Heart right ventricle (tissue), 16 donors: ENCODE data around the gene USO1. TPM values are rescaled to one million over a fixed set of nuclear protein-coding genes. Genes with fewer than 3 reads are reported as not detected.

ENCODE experiments used
- ATAC-seq, 8 donors: fragments of 200-7000 bp; cut with Tn5 transposase; one replicate each; pipeline ENCODE4 v1.9.1; 2020; ENCODE audit warnings: mild to moderate bottlenecking in 8 of 8, moderate library complexity in 8 of 8, moderate number of reproducible peaks in 1 of 8
- DNase-seq, 2 donors: peaks; one replicate each; pipeline ENCODE4 v3.0.0-alpha.2; 2020
- H3K27ac ChIP-seq, 10 donors: fragments of 200-600 bp; sonication (generic) in 2 of 10; one replicate each; pipeline versions ENCODE4 v1.5.0 to v1.8.0; 2020 to 2022; ENCODE audit warnings: mild to moderate bottlenecking in 3 of 10
- H3K27me3 ChIP-seq, 7 donors: fragments of 200-600 bp; one replicate each; pipeline ENCODE4 v1.8.0; 2021 to 2022; ENCODE audit warnings: mild to moderate bottlenecking in 2 of 7
- H3K36me3 ChIP-seq, 9 donors: fragments of 200-600 bp; sonication (generic) in 1 of 9; one replicate each; pipeline versions ENCODE4 v1.5.0 to v1.8.0; 2020 to 2022; ENCODE audit warnings: mild to moderate bottlenecking in 2 of 9
- H3K4me1 ChIP-seq, 9 donors: fragments of 200-600 bp; sonication (generic) in 1 of 9; one replicate each; pipeline versions ENCODE4 v1.5.0 to v1.8.0; 2020 to 2022; ENCODE audit warnings: mild to moderate bottlenecking in 4 of 9
- H3K4me3 ChIP-seq, 10 donors: fragments of 200-600 bp; sonication (generic) in 2 of 10; one replicate each; pipeline versions ENCODE4 v1.5.0 to v1.8.0; 2020 to 2022; ENCODE audit warnings: mild to moderate bottlenecking in 7 of 10, moderate library complexity in 2 of 10
- H3K9me3 ChIP-seq, 11 donors: fragments of 200-600 bp in 10 of 11; sonication (generic) in 2 of 11; one replicate each; pipeline versions ENCODE4 v1.5.0 to v1.8.0; 2013 to 2022; ENCODE audit warnings: mild to moderate bottlenecking in 2 of 11, control low read depth in 1 of 11, moderate library complexity in 1 of 11
- WGBS, 2 donors: extraction: QIAGEN DNeasy Blood & Tissue Kit; methylation state at CpG; one replicate each; pipeline ENCODE4 v1.1.7; 2013; ENCODE audit warnings: inconsistent platforms in 1 of 2; 5-methylcytosine and 5-hydroxymethylcytosine counted together
- intact Hi-C, 10 donors: fragments of 100-400 bp; cut with DNase I; formaldehyde crosslinking; loops; one replicate each; pipeline versions ENCODE4 v1.11.1 to v1.14.2; 2022
- polyA plus RNA-seq, 2 donors: library from polyadenylated mRNA; stranded (reverse); fragments of 200-250 nt; gene quantifications; one replicate each; pipeline ENCODE4 v1.2.3, GENCODE V29; 2013
- total RNA-seq, 10 donors: library from RNA; stranded (reverse); fragmentation: NEBNext Ultra II Directional in 3 of 10; extraction: Animal tissue kit (Norgen Biotek cat#: 25700) in 3 of 10; gene quantifications; one replicate each; pipeline versions ENCODE4 v1.2.1 to v1.2.4, GENCODE V29; 2021 to 2023
- TF ChIP-seq, protein P1 (sequence below), 9 donors: fragments of 200-600 bp; sonication (generic) in 2 of 9; IDR thresholded peaks; one replicate each; pipeline versions ENCODE4 v1.5.0 to v1.8.0; 2021 to 2022; ENCODE audit warnings: antibody characterized with exemption in 9 of 9, mild to moderate bottlenecking in 5 of 9, moderate library complexity in 1 of 9
- donor health status: Arrhythmogenic right ventricular cardiomyopathy.
- donor health status: ischemic (EF 13 %, LVEDD 7.1; RV severe dilation, severe dysfunction).
- donor health status: healthy with polysubstance abuse.
- donor health status: DM: no; HTN: yes; CAD: no.
- donor health status: DM: no; HTN: no; CAD: no.
- donor health status: ischemic (EF 25% LVEDD 6.9; RV normal size, moderate dysfunction).
- donor health status: ischemic (EF 25% LVEDD 5.7; RV mildly dilated, moderate dysfunction).
- donor health status: healthy.
- donor health status: DM: yes; HTN: yes; CAD: no.
- donor health status: Ischemic cardiomyopathy.
- donor health status: ischemic (EF 35%, LVEDD 5.7; RV mildly dilated, moderate dysfunction).
- donor health status: nonischemic (EF 11% LVEDD 7.7; RV severe dilation, severe dysfunction).
- donor health status: DM: yes; HTN: yes; CAD: no.
- donor health status: PGD.
- donor health status: ischemic (EF 29% LVEDD 5.4; RV normal size, mild dysfunction).
- donor health status: nonischemic (EF 23%, LVEDD 6.1; RV moderate dilation, normal function).

USO1 gene
- total and polyA plus RNA-seq, 12 donors, result 43.8 to 98.7 (median 79.6) TPM

DNA sequence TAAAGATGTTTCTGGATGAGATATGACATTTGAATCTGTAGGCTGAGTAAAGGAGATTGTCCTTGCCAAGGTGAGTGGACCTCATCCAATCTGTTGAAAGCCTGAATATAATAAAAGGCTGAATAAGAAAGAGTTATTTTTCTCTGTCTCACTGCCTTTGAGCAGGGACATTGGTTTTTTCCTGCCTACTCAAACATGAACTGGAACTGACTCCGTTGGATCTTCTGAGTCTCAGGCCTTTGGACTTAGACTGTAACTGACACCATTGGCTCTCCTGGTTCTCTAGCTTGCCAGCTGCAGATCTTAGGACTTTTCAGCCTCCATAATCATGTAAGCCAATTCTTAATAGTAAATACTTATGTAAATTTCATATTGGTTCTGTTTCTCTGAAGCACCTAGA lies 134.3 kb downstream of the USO1 start:
- Histone ChIP-seq H3K27me3 (peaks cover 0 to 50% (median 0%) of the 10 kb centered on the region in 7 donors), H3K27ac (no peak overlapping the region), H3K4me1 (no peaks in the 10 kb centered on the region), H3K36me3 (no peaks in the 10 kb centered on the region), H3K4me3 (no peak overlapping the region), H3K9me3 (peaks cover 0 to 6% (median 0%) of the 10 kb centered on the region in 11 donors)
- intact Hi-C loops, result no loop called here
- no peak for DNase-seq
- 38 to 88% methylated on average over 1 of the region's 1 CpG for WGBS, 2 donors
- ATAC-seq, result no peak
- TF ChIP-seq, protein P1, sequence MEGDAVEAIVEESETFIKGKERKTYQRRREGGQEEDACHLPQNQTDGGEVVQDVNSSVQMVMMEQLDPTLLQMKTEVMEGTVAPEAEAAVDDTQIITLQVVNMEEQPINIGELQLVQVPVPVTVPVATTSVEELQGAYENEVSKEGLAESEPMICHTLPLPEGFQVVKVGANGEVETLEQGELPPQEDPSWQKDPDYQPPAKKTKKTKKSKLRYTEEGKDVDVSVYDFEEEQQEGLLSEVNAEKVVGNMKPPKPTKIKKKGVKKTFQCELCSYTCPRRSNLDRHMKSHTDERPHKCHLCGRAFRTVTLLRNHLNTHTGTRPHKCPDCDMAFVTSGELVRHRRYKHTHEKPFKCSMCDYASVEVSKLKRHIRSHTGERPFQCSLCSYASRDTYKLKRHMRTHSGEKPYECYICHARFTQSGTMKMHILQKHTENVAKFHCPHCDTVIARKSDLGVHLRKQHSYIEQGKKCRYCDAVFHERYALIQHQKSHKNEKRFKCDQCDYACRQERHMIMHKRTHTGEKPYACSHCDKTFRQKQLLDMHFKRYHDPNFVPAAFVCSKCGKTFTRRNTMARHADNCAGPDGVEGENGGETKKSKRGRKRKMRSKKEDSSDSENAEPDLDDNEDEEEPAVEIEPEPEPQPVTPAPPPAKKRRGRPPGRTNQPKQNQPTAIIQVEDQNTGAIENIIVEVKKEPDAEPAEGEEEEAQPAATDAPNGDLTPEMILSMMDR (IDR thresholded peaks at IDR 0.05), result no peak

DNA sequence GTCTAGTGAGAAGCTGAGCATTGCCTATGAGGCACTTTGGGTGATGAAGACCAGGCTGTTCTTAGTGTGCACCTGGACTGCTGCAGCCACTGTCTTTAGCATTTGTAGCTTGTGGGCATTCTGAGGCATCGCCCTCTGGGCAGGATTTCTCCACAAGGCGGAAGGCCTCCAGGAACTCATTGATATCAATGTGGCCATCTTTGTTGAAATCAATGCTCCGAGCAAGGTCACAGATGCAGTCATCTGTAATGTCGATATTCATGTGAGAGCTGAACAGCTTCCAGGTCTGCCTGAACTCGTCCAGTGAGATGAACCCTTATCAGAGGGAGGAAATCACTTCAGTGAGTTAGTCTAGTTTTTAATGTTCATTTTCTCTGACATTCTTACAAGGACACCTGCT lies 136.2 kb downstream of the USO1 start:
- intact Hi-C loops, result no loop called here
- H3K4me1 ChIP-seq, result no peaks in the 10 kb centered on the region
- peaks cover 0 to 6% (median 0%) of the 10 kb centered on the region in 11 donors for H3K9me3 ChIP-seq
- DNase-seq, result no peak
- TF ChIP-seq, protein P1 (IDR thresholded peaks at IDR 0.05), result no peak
- no peak overlapping the region for H3K4me3 ChIP-seq
- no peak for ATAC-seq
- H3K27me3 ChIP-seq, result peaks cover 0 to 53% (median 0%) of the 10 kb centered on the region in 7 donors
- H3K27ac ChIP-seq, result no peak overlapping the region
- 70 to 76% methylated on average over 5 of the region's 5 CpGs for WGBS, 2 donors
- H3K36me3 ChIP-seq, result no peaks in the 10 kb centered on the region

Other genes starting within 250 kb of the USO1 start
- gene RCHY1, start 210.2 kb upstream of the USO1 start, total RNA-seq, result 10 to 100 TPM; 37.4 to 62.0 (median 50.3) TPM
- 10 to 100 TPM; 15.5 to 16.3 TPM for gene RCHY1, start 210.2 kb upstream of the USO1 start, polyA plus RNA-seq
- gene THAP6, start 210.1 kb upstream of the USO1 start, total RNA-seq, result 10 to 100 TPM; 13.0 to 21.7 (median 18.3) TPM
- gene THAP6, start 210.1 kb upstream of the USO1 start, polyA plus RNA-seq, result 1 to 10 TPM; 4.0 to 5.0 TPM
- gene ODAPH, start 168.5 kb upstream of the USO1 start, total RNA-seq, result not detected
- under 1 TPM; 0.06 to 0.37 TPM for gene ODAPH, start 168.5 kb upstream of the USO1 start, polyA plus RNA-seq
- gene CDKL2, start 94.0 kb upstream of the USO1 start, total RNA-seq, result under 1 TPM in 9 of 10 donors, not detected in 1; 0.10 to 0.56 (median 0.34) TPM
- under 1 TPM in 1 of 2 donors, not detected in 1; 0.01 TPM for gene CDKL2, start 94.0 kb upstream of the USO1 start, polyA plus RNA-seq
- 100 to 1,000 TPM in 2 of 10 donors, 10 to 100 TPM in 8; 75.7 to 119 (median 89.8) TPM for gene G3BP2, start 51.2 kb upstream of the USO1 start, total RNA-seq
- 10 to 100 TPM; 10.6 to 24.2 TPM for gene G3BP2, start 51.2 kb upstream of the USO1 start, polyA plus RNA-seq
- gene PPEF2, start 177.9 kb downstream of the USO1 start, total RNA-seq, result not detected
- not detected for gene PPEF2, start 177.9 kb downstream of the USO1 start, polyA plus RNA-seq
- gene NAAA, start 216.4 kb downstream of the USO1 start, total RNA-seq, result 10 to 100 TPM in 9 of 10 donors, 1 to 10 TPM in 1; 6.4 to 27.4 (median 14.5) TPM
- 1 to 10 TPM; 6.9 to 7.5 TPM for gene NAAA, start 216.4 kb downstream of the USO1 start, polyA plus RNA-seq